IMR-90 (cell line): Measurements from ENCODE around the gene MTUS2. TPM values are rescaled to one million over a fixed set of nuclear protein-coding genes. Genes with fewer than 3 reads are reported as not detected.

Experiments
- ATAC-seq: fragments of 200-7000 bp; cut with Tn5 transposase; 2 replicates; pipeline ENCODE4 v1.9.1; 2020; ENCODE audit warnings: low read depth, mild to moderate bottlenecking, moderate library complexity
- BruUV-seq: library from RNA; stranded (reverse); fragments of 400-500 nt; replicated peaks from 2 replicates; lab custom pipeline; 2021; lab: Mats Ljungman, UMichigan
- CTCF ChIA-PET: fragments of 300-600 bp; formaldehyde crosslinking; extraction: SDS; loops from one replicate; lab custom pipeline; 2021; ENCODE audit warnings: antibody characterized with exemption; lab: Yijun Ruan, JAX
- POLR2A ChIA-PET: fragments of 300-600 bp; sonication (Branson Sonifier 250); formaldehyde crosslinking; loops from one replicate; lab custom pipeline; 2022; ENCODE audit warnings: antibody characterized with exemption; ENCODE audit not compliant: unreplicated experiment; lab: Charles Lee
- DNase-seq: peaks from one replicate; pipeline ENCODE4 v3.0.0; 2013
- H2AFZ ChIP-seq: replicated peaks from 2 replicates; pipeline ENCODE3; 2013; ENCODE audit warnings: low read length, mild to moderate bottlenecking; ENCODE audit not compliant: poor library complexity
- H2AK5ac ChIP-seq: 2 replicates; pipeline ENCODE4 v1.6.1; 2013; ENCODE audit warnings: low read depth, low read length, inconsistent platforms
- H2AK9ac ChIP-seq: replicated peaks from 2 replicates; pipeline ENCODE3; 2013; ENCODE audit warnings: mild to moderate bottlenecking, low read depth, low read length, moderate library complexity; ENCODE audit not compliant: poor library complexity
- H2BK120ac ChIP-seq: 2 replicates; pipeline ENCODE4 v1.6.1; 2013; ENCODE audit warnings: low read depth, low read length, inconsistent platforms
- H2BK15ac ChIP-seq: 3 replicates; pipeline ENCODE4 v1.6.1; 2013; ENCODE audit warnings: low read depth, low read length, inconsistent platforms
- H2BK20ac ChIP-seq: 2 replicates; pipeline ENCODE4 v1.6.1; 2013; ENCODE audit warnings: low read depth, mild to moderate bottlenecking, inconsistent platforms, low read length, moderate library complexity
- H2BK5ac ChIP-seq: 2 replicates; pipeline ENCODE4 v1.6.1; 2013; ENCODE audit warnings: mild to moderate bottlenecking, low read depth, low read length, inconsistent platforms; ENCODE audit not compliant: poor library complexity, severe bottlenecking
- H3K14ac ChIP-seq: replicated peaks from 2 replicates; pipeline ENCODE4 v1.6.1; 2013; ENCODE audit warnings: low read depth, low read length, inconsistent platforms
- H3K18ac ChIP-seq: 2 replicates; pipeline ENCODE4 v1.6.1; 2013; ENCODE audit warnings: low read depth, low read length, control low read depth
- H3K23ac ChIP-seq: 2 replicates; pipeline ENCODE4 v1.6.1; 2013; ENCODE audit warnings: low read depth, low read length, inconsistent platforms
- H3K27ac ChIP-seq: 2 replicates; pipeline ENCODE4 v1.5.1; 2013; ENCODE audit warnings: mild to moderate bottlenecking, control low read depth, low read length; ENCODE audit not compliant: insufficient read depth
- H3K27me3 ChIP-seq: 2 replicates; pipeline ENCODE4 v1.6.1; 2013; ENCODE audit warnings: low read length; ENCODE audit not compliant: control insufficient read depth, insufficient read depth
- H3K36me3 ChIP-seq: 2 replicates; pipeline ENCODE4 v1.6.1; 2013; ENCODE audit warnings: low read length, mixed read lengths; ENCODE audit not compliant: control insufficient read depth, insufficient read depth
- H3K4ac ChIP-seq: 2 replicates; pipeline ENCODE4 v1.6.1; 2013; ENCODE audit warnings: low read depth, low read length, inconsistent platforms
- H3K4me1 ChIP-seq: 2 replicates; pipeline ENCODE4 v1.6.1; 2013; ENCODE audit warnings: low read length, mixed read lengths; ENCODE audit not compliant: control insufficient read depth, insufficient read depth
- H3K4me2 ChIP-seq: 2 replicates; pipeline ENCODE4 v1.6.1; 2013; ENCODE audit warnings: low read depth, mild to moderate bottlenecking, control low read depth, low read length, moderate library complexity
- H3K4me3 ChIP-seq: 2 replicates; pipeline ENCODE4 v1.5.1; 2013; ENCODE audit warnings: low read depth, mild to moderate bottlenecking, control low read depth, low read length, moderate library complexity; ENCODE audit not compliant: insufficient read depth
- H3K56ac ChIP-seq: 2 replicates; pipeline ENCODE4 v1.6.1; 2013; ENCODE audit warnings: low read length, inconsistent platforms; ENCODE audit not compliant: insufficient read depth; ENCODE audit errors: extremely low read depth
- H3K79me1 ChIP-seq, 2 experiments: 2 replicates each; pipeline ENCODE4 v1.6.1; 2013; ENCODE audit warnings: low read length in 2 of 2, inconsistent platforms in 1 of 2, low read depth in 1 of 2
- H3K9ac ChIP-seq: 2 replicates; pipeline ENCODE4 v1.6.1; 2013; ENCODE audit warnings: low read depth, low read length, control low read depth
- H3K9me1 ChIP-seq: 2 replicates; pipeline ENCODE4 v1.6.1; 2013; ENCODE audit warnings: low read length, inconsistent platforms; ENCODE audit not compliant: insufficient read depth
- H3K9me3 ChIP-seq: 2 replicates; pipeline ENCODE4 v1.6.1; 2013; ENCODE audit warnings: low read length; ENCODE audit not compliant: control insufficient read depth, insufficient read depth
- H4K20me1 ChIP-seq: 2 replicates; pipeline ENCODE4 v1.6.1; 2013; ENCODE audit warnings: low read length, inconsistent platforms; ENCODE audit not compliant: insufficient read depth
- H4K5ac ChIP-seq: 2 replicates; pipeline ENCODE4 v1.6.1; 2013; ENCODE audit warnings: mild to moderate bottlenecking, low read depth, low read length, control low read depth
- H4K8ac ChIP-seq, 2 experiments: 2 replicates each; pipeline ENCODE4 v1.6.1; 2013; ENCODE audit warnings: low read depth in 2 of 2, low read length in 2 of 2, control low read depth in 1 of 2, inconsistent platforms in 1 of 2
- H4K91ac ChIP-seq: 2 replicates; pipeline ENCODE4 v1.6.1; 2013; ENCODE audit warnings: low read depth, low read length, inconsistent platforms; ENCODE audit not compliant: insufficient read depth
- BHLHE40 ChIP-seq: fragments of 150-350 bp; IDR thresholded peaks from 2 replicates; pipeline ENCODE4 v1.6.1; 2016; ENCODE audit warnings: mild to moderate bottlenecking, low read depth, low read length
- CHD1 ChIP-seq: IDR thresholded peaks from 2 replicates; pipeline ENCODE4 v1.6.1; 2012; ENCODE audit warnings: low read depth, low read length, improper control_type of control experiment
- CTCF ChIP-seq: conservative IDR thresholded peaks from 2 replicates; pipeline ENCODE4 v1.5.1; 2012; ENCODE audit warnings: mild to moderate bottlenecking, low read depth, low read length, improper control_type of control experiment
- ELK1 ChIP-seq: fragments of 150-350 bp; IDR thresholded peaks from 2 replicates; pipeline ENCODE4 v1.6.1; 2016; ENCODE audit warnings: low read depth, mild to moderate bottlenecking, low read length, moderate library complexity, borderline replicate concordance
- FOS ChIP-seq: fragments of 150-350 bp; IDR thresholded peaks from 2 replicates; pipeline ENCODE4 v1.6.1; 2016; ENCODE audit warnings: low read depth, low read length
- MAFK ChIP-seq: IDR thresholded peaks from 2 replicates; pipeline ENCODE4 v1.6.1; 2012; ENCODE audit warnings: low read depth, low read length, improper control_type of control experiment
- NFE2L2 ChIP-seq: fragments of 150-350 bp; IDR thresholded peaks from 2 replicates; pipeline ENCODE4 v1.6.1; 2016; ENCODE audit warnings: low read depth, mild to moderate bottlenecking, low read length
- POLR2A ChIP-seq: IDR thresholded peaks from 2 replicates; pipeline ENCODE4 v1.6.1; 2012; ENCODE audit warnings: mild to moderate bottlenecking, low read depth, low read length
- RCOR1 ChIP-seq: IDR thresholded peaks from 2 replicates; pipeline ENCODE4 v1.6.1; 2012; ENCODE audit warnings: mild to moderate bottlenecking, low read length, improper control_type of control experiment; ENCODE audit not compliant: insufficient replicate concordance
- RFX5 ChIP-seq: IDR thresholded peaks from 2 replicates; pipeline ENCODE4 v1.8.0; 2012; ENCODE audit warnings: low read depth, mild to moderate bottlenecking, low read length, moderate library complexity
- SMC3 ChIP-seq: fragments of 150-350 bp; IDR thresholded peaks from 2 replicates; pipeline ENCODE4 v1.6.1; 2016; ENCODE audit warnings: low read depth, mild to moderate bottlenecking, antibody characterized with exemption, low read length, moderate library complexity
- USF2 ChIP-seq: fragments of 150-350 bp; IDR thresholded peaks from 2 replicates; pipeline ENCODE4 v1.6.1; 2017; ENCODE audit warnings: mild to moderate bottlenecking, antibody characterized with exemption, low read length, low read depth
- WGBS, 2 experiments: methylation state at CpG; one replicate each; pipeline versions ENCODE4 v1.1.5 to v1.1.7; 2013; ENCODE audit warnings: missing lambda C conversion rate in 2 of 2; ENCODE audit not compliant: insufficient read length in 1 of 2; ENCODE audit errors: extremely low coverage in 2 of 2; 5-methylcytosine and 5-hydroxymethylcytosine counted together
- dilution Hi-C: fragments of 300-500 bp; cut with HindIII; formaldehyde crosslinking; loops from one replicate; pipeline ENCODE4 v1.14.3; 2018; ENCODE audit warnings: low sequenced_read_pairs; ENCODE audit not compliant: unreplicated experiment
- in situ Hi-C: fragments of 300-500 bp; cut with MboI; formaldehyde crosslinking; loops from 3 replicates; pipeline ENCODE4 v1.14.3; 2019; ENCODE audit warnings: low sequenced_read_pairs, inconsistent platforms, mixed read lengths
- intact Hi-C: fragments of 100-400 bp; cut with micrococcal nuclease; formaldehyde crosslinking; loops from 2 replicates; pipeline ENCODE4 v1.10.0; 2022
- polyA plus RNA-seq, 3 experiments: library from polyadenylated mRNA; depleted of rRNA; stranded (reverse); fragments of >200 nt; gene quantifications; 2 replicates each; pipeline ENCODE4 v1.2.3, GENCODE V29; 2012; ENCODE audit warnings: low replicate concordance in 1 of 3
- total RNA-seq: library from RNA; depleted of rRNA; stranded (reverse); fragments of >200 nt; gene quantifications from 2 replicates; pipeline ENCODE4 v1.2.3, GENCODE V29; 2012

MTUS2 gene
- total and polyA plus RNA-seq, 2 of the 4 experiments (the other 2 are of a cell fraction) = under 0.01 to 0.02 TPM

GRCh38 chr13:29473166-29473565 lies 653.0 kb downstream of the MTUS2 start:
- H2BK15ac ChIP-seq = no peak overlapping the region
- in situ Hi-C loops (no loop called here), dilution Hi-C loops (no loop called here), intact Hi-C loops (no loop called here)
- no peaks in the 10 kb centered on the region for H3K36me3 ChIP-seq
- no peak overlapping the region for H3K9ac ChIP-seq
- H3K79me1 ChIP-seq = no peaks in the 10 kb centered on the region
- no peak overlapping the region for H2BK120ac ChIP-seq
- no peak overlapping the region for H2AK9ac ChIP-seq
- CTCF ChIA-PET = interaction anchor here (2.7 kb wide), 1 partner anchor 17 kb away, joined by 10 read pairs; no protein-coding TSS in a partner anchor
- no peak overlapping the region for H3K23ac ChIP-seq
- no peak overlapping the region for H2AFZ ChIP-seq
- peaks cover 2% of the 10 kb centered on the region for H3K4me1 ChIP-seq
- BruUV-seq = no TSS peak
- no peak overlapping the region for H3K18ac ChIP-seq
- H3K27ac ChIP-seq = no peak overlapping the region
- H3K14ac ChIP-seq = no peak overlapping the region
- DNase-seq (no peak), ATAC-seq (no peak)
- H4K91ac ChIP-seq = no peak overlapping the region
- WGBS, 2 experiments = no CpG with 5 or more reads among the region's 4 CpGs
- H4K8ac ChIP-seq = no peak overlapping the region
- H3K4me3 ChIP-seq = no peak overlapping the region
- no peaks in the 10 kb centered on the region for H4K20me1 ChIP-seq
- no peaks in the 10 kb centered on the region; the same call in 1 of the 2 replicates for H3K9me1 ChIP-seq
- H3K27me3 ChIP-seq = peaks cover 11% of the 10 kb centered on the region
- POLR2A ChIA-PET = no interaction called here
- TF ChIP-seq NFE2L2 (no peak), RCOR1 (no peak), CHD1 (no peak), CTCF (no peak), POLR2A (no peak), BHLHE40 (no peak), ELK1 (no peak), FOS (no peak), MAFK (no peak), SMC3 (no peak), USF2 (no peak), RFX5 (no peak)
- no peak overlapping the region for H4K5ac ChIP-seq
- H2AK5ac ChIP-seq = no peak overlapping the region
- H2BK20ac ChIP-seq = no peak overlapping the region
- H3K56ac ChIP-seq = no peak overlapping the region
- no peak overlapping the region for H2BK5ac ChIP-seq
- no peak overlapping the region for H3K4ac ChIP-seq
- H3K4me2 ChIP-seq = no peak overlapping the region
- no peaks in the 10 kb centered on the region for H3K9me3 ChIP-seq
